ENCODE results near the gene LSMEM2. TPM values are rescaled to one million over a fixed set of nuclear protein-coding genes. Genes with fewer than 3 reads are reported as not detected.
A peak's percentile ranks its signal among the peaks of the same experiment; 100 is the strongest.

Gene LSMEM2
- polyA plus RNA-seq (ENCODE audit: low read depth in 6 of 6) = under 1 TPM in 1 of 6 donors, not detected in 5; 0.19 TPM

GRCh38 chr3:50278880-50279224 lies at the start of gene LSMEM2:
LSMEM2 (plus strand) TSS chr3:50279087; CDS start chr3:50279114, 27 bp downstream.
- Mint-ChIP-seq H3K27ac (no peak within 1 kb of the TSS), H3K4me1 (peaks cover 15 to 21% (median 19%) of the 10 kb centered on the region in 3 donors), H3K36me3 (no peaks in the 10 kb centered on the region), H3K27me3 (peaks cover 30 to 40% (median 33%) of the 10 kb centered on the region in 3 donors), H3K9me3 (no peaks in the 10 kb centered on the region), H3K4me3 (no peak within 1 kb of the TSS)
- no peak for DNase-seq
- ATAC-seq (ENCODE audit: low read depth in 2 of 2) = no peak

GRCh38 chr3:50229490-50229889 lies 49.4 kb upstream of the LSMEM2 start:
- ATAC-seq (ENCODE audit: low read depth in 2 of 2) = no peak
- H3K4me1 Mint-ChIP-seq = peaks cover 54 to 70% (median 60%) of the 10 kb centered on the region in 3 donors

GRCh38 chr3:50230104-50230793 lies 48.6 kb upstream of the LSMEM2 start:
- Mint-ChIP-seq H3K27ac (peak overlapping the region in 3 of 6 donors; percentile 26 to 71 (median 34)), H3K4me1 (peaks cover 52 to 70% (median 66%) of the 10 kb centered on the region in 3 donors)
- ATAC-seq (ENCODE audit: low read depth in 2 of 2) = no peak

More at GRCh38 chr3:50229490-50229889, 49.4 kb upstream of the LSMEM2 start:
- Mint-ChIP-seq H3K27me3 (peaks cover 0 to 10% (median 9%) of the 10 kb centered on the region in 3 donors), H3K4me3 (peak overlapping the region in 6 of 8 donors; percentile 31 to 82 (median 50)), H3K9me3 (no peaks in the 10 kb centered on the region), H3K36me3 (no peaks in the 10 kb centered on the region), H3K27ac (peak overlapping the region in 3 of 6 donors; percentile 49 to 92 (median 89))
- no peak for DNase-seq

GRCh38 chr3:50230794-50231125 lies 48.1 kb upstream of the LSMEM2 start:
- Mint-ChIP-seq H3K4me1 (peaks cover 54 to 73% (median 68%) of the 10 kb centered on the region in 3 donors), H3K9me3 (no peaks in the 10 kb centered on the region), H3K4me3 (peak overlapping the region in 5 of 8 donors; percentile 45 to 82 (median 57)), H3K36me3 (no peaks in the 10 kb centered on the region), H3K27ac (peak overlapping the region in 3 of 6 donors; percentile 7 to 85 (median 26)), H3K27me3 (no peaks in the 10 kb centered on the region)
- ATAC-seq (ENCODE audit: low read depth in 2 of 2) (no peak), DNase-seq (no peak)

More at GRCh38 chr3:50230104-50230793, 48.6 kb upstream of the LSMEM2 start:
- H3K4me3 Mint-ChIP-seq = peak overlapping the region in 6 of 8 donors; percentile 45 to 82 (median 63)
- H3K36me3 Mint-ChIP-seq = no peaks in the 10 kb centered on the region
- DNase-seq = peak; percentile 50
- H3K9me3 Mint-ChIP-seq = no peaks in the 10 kb centered on the region
- peaks cover 0 to 2% (median 1%) of the 10 kb centered on the region in 3 donors for H3K27me3 Mint-ChIP-seq

GRCh38 chr3:50231581-50231980 lies 47.3 kb upstream of the LSMEM2 start:
- peak overlapping the region in 2 of 8 donors; percentile 41 to 74 for H3K4me3 Mint-ChIP-seq
- H3K9me3 Mint-ChIP-seq = no peaks in the 10 kb centered on the region
- peaks cover 0 to under 1% of the 10 kb centered on the region in 2 donors for H3K36me3 Mint-ChIP-seq
- peak overlapping the region in 1 of 6 donors; percentile 76 for H3K27ac Mint-ChIP-seq
- H3K4me1 Mint-ChIP-seq = peaks cover 51 to 67% (median 64%) of the 10 kb centered on the region in 3 donors
- DNase-seq (no peak), ATAC-seq (ENCODE audit: low read depth in 2 of 2) (no peak)
- H3K27me3 Mint-ChIP-seq = no peaks in the 10 kb centered on the region

GRCh38 chr3:50232303-50232702 lies 46.6 kb upstream of the LSMEM2 start:
- Mint-ChIP-seq H3K36me3 (peaks cover 0 to 7% of the 10 kb centered on the region in 2 donors), H3K4me3 (peak overlapping the region in 2 of 8 donors; percentile 33 to 41), H3K4me1 (peaks cover 52 to 66% (median 64%) of the 10 kb centered on the region in 3 donors), H3K27ac (no peak overlapping the region), H3K9me3 (no peaks in the 10 kb centered on the region), H3K27me3 (no peaks in the 10 kb centered on the region)
- no peak for DNase-seq
- ATAC-seq (ENCODE audit: low read depth in 2 of 2) = no peak

- Mint-ChIP-seq H3K9me3 (no peaks in the 10 kb centered on the region), H3K4me1 (peaks cover 50 to 65% (median 64%) of the 10 kb centered on the region in 3 donors), H3K27me3 (no peaks in the 10 kb centered on the region), H3K36me3 (peaks cover 0 to 11% of the 10 kb centered on the region in 2 donors), H3K27ac (peak overlapping the region in 2 of 6 donors; percentile 23 to 28), H3K4me3 (peak overlapping the region in 2 of 8 donors; percentile 20 to 30)
- DNase-seq (no peak), ATAC-seq (ENCODE audit: low read depth in 2 of 2) (no peak)
These were observed 45.7 kb upstream of the LSMEM2 start for GRCh38 chr3:50233176-50233575.

GRCh38 chr3:50235716-50236483 lies 43.0 kb upstream of the LSMEM2 start, which contains the start of gene GNAI2:
GNAI2 (plus strand) TSS chr3:50236204; CDS start chr3:50236336, 132 bp downstream.
- Mint-ChIP-seq H3K36me3 (peaks cover 0 to 11% of the 10 kb centered on the region in 2 donors), H3K27ac (peak within 1 kb of the TSS; percentile 85 to 97 (median 95)), H3K9me3 (no peaks in the 10 kb centered on the region), H3K4me1 (peaks cover 49 to 68% (median 67%) of the 10 kb centered on the region in 3 donors), H3K4me3 (peak within 1 kb of the TSS; percentile 90 to 100 (median 98)), H3K27me3 (no peaks in the 10 kb centered on the region)
- peak; percentile 99 for DNase-seq
- peak; percentile 88 to 89 for ATAC-seq (ENCODE audit: low read depth in 2 of 2)

GRCh38 chr3:50236484-50237132 lies 42.3 kb upstream of the LSMEM2 start:
- DNase-seq = no peak
- Mint-ChIP-seq H3K27ac (peak overlapping the region; percentile 85 to 97 (median 95)), H3K4me1 (peaks cover 53 to 70% (median 67%) of the 10 kb centered on the region in 3 donors), H3K36me3 (peaks cover 0 to 11% of the 10 kb centered on the region in 2 donors), H3K27me3 (no peaks in the 10 kb centered on the region), H3K9me3 (no peaks in the 10 kb centered on the region), H3K4me3 (peak overlapping the region; percentile 90 to 100 (median 98))
- ATAC-seq (ENCODE audit: low read depth in 2 of 2) = no peak

- peaks cover 0 to 11% of the 10 kb centered on the region in 2 donors for H3K36me3 Mint-ChIP-seq
- H3K27me3 Mint-ChIP-seq = no peaks in the 10 kb centered on the region
- H3K27ac Mint-ChIP-seq = peak overlapping the region; percentile 89 to 97 (median 96)
- peak overlapping the region; percentile 90 to 100 (median 98) for H3K4me3 Mint-ChIP-seq
- DNase-seq = peak; percentile 39
- peaks cover 58 to 75% (median 73%) of the 10 kb centered on the region in 3 donors for H3K4me1 Mint-ChIP-seq
- no peak for ATAC-seq (ENCODE audit: low read depth in 2 of 2)
- H3K9me3 Mint-ChIP-seq = no peaks in the 10 kb centered on the region
These were observed 41.7 kb upstream of the LSMEM2 start for GRCh38 chr3:50237133-50237651.

GRCh38 chr3:50237754-50238548 lies 40.9 kb upstream of the LSMEM2 start:
- Mint-ChIP-seq H3K27ac (peak overlapping the region; percentile 89 to 97 (median 96)), H3K9me3 (no peaks in the 10 kb centered on the region), H3K36me3 (peaks cover 0 to 11% of the 10 kb centered on the region in 2 donors), H3K27me3 (no peaks in the 10 kb centered on the region), H3K4me3 (peak overlapping the region; percentile 90 to 100 (median 98)), H3K4me1 (peaks cover 58 to 80% (median 76%) of the 10 kb centered on the region in 3 donors)
- DNase-seq (peak; percentile 84), ATAC-seq (ENCODE audit: low read depth in 2 of 2) (peak; percentile 36 to 44)

- DNase-seq (no peak), ATAC-seq (ENCODE audit: low read depth in 2 of 2) (no peak)
- Mint-ChIP-seq H3K9me3 (no peaks in the 10 kb centered on the region), H3K4me1 (peaks cover 56 to 81% (median 76%) of the 10 kb centered on the region in 3 donors), H3K27ac (peak overlapping the region in 5 of 6 donors; percentile 27 to 97 (median 96)), H3K36me3 (peaks cover 0 to 11% of the 10 kb centered on the region in 2 donors), H3K27me3 (no peaks in the 10 kb centered on the region), H3K4me3 (peak overlapping the region; percentile 90 to 100 (median 98))
These were observed 40.3 kb upstream of the LSMEM2 start for GRCh38 chr3:50238549-50239026.

All from naive B cell (primary cell).